HCEC 1CT (cell line): ENCODE measurements around the gene RGL1.

Source experiments
- DNase-seq: peaks from one replicate; pipeline ENCODE4 v3.0.0-alpha.2; 2017

RGL1 gene

DNA sequence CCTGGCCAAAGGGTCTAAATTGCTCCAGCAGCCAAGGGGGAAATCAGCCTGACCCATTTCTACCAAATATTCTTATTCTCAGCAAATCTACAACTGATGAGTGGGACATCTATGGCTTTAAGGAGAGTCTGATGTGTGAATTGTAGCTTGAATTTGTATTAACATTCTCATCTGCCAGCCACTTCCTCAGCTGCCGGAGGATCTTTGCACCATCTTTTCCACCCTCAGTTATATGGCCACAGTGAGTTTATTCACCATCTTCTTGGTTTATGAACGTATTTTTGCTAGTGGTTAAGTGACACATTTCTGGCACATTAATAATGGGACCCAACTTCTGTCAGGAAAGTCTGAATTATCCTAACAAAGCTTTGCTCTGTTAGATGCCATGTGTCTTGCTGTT is 163.0 kb downstream of the RGL1 start:
- no peak for DNase-seq

GRCh38 chr1:183968386-183968785 is 163.5 kb downstream of the RGL1 start:
- DNase-seq = no peak

DNA sequence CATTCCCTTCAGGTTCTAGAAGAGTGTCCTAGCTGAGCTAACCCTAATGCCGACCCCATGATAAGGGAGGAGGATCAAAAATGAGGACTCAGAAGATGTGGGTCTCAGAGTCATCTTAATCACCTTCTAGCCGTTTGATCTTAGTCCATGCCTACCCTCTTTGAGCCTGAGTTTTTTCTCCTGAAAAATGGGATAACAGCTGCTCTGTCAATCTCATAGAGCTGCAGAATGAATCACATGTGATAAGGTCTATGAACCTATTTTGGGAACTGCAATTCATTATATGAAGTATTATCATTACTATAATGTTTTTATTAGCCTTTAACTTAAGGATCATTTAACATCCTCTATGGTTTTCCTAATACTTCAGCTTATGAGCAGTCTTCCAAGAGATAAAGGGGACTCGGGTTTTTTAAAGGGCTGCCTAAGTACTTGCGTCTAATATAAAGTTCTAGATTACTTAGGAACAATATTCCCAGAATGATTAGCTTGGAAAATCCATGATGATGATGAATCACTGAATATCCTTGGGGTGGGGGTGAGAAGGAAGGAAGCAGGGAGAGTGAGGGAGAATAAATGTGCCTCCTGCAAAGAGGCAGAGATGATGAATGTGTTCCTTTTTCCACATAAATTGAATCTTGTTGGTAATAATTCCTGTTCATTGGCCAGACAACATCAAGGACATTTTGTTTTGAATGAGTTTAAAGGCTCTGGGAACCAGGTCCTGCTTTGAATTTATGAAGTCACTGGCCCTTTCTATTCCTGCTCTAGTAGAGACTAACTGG is 165.8 kb downstream of the RGL1 start:
- no peak for DNase-seq

- DNase-seq = no peak
Measured at GRCh38 chr1:183975651-183976050, 170.7 kb downstream of the RGL1 start.

GRCh38 chr1:183977717-183978116 is 172.8 kb downstream of the RGL1 start:
- no peak for DNase-seq
